ENCODE measurements around the gene TNFAIP3. TPM values are rescaled to one million over a fixed set of nuclear protein-coding genes. Genes with fewer than 3 reads are reported as not detected.

The TNFAIP3 gene
- total and polyA plus RNA-seq, 2 of the 8 experiments (the other 6 are each of a cell fraction or from before 2014, with no cell fraction given), result 1.6 to 2.0 TPM

- WGBS, 2 experiments (ENCODE audit: extremely low coverage in 1 of 2, insufficient coverage in 1 of 2, insufficient read length in 1 of 2, insufficient replicate concordance in 2 of 2, low coverage in 1 of 2, low lambda C conversion rate in 2 of 2, missing lambda C conversion rate in 1 of 2), result 95% methylated on average over 3 of the region's 3 CpGs; no CpG with 5 or more reads in 1 of the 2 experiments
- H2AFZ ChIP-seq (ENCODE audit: low read length), result no peak overlapping the region
- POLR2A ChIA-PET (ENCODE audit: partially characterized antibody), result no interaction called here
- TF ChIP-seq POLR2AphosphoS5 (IDR thresholded peaks at IDR 0.05; ENCODE audit: low read depth, low read length) (no peak), E2F6 (IDR thresholded peaks at IDR 0.05) (no peak), SP4 (IDR thresholded peaks at IDR 0.05; ENCODE audit: low read length) (no peak), SIX5 (IDR thresholded peaks at IDR 0.05; ENCODE audit: low read depth, low read length) (no peak)
Measured at GRCh38 chr6:137848672-137849071, 18.4 kb upstream of the TNFAIP3 start.

More at GRCh38 chr6:137848672-137849071, 18.4 kb upstream of the TNFAIP3 start:
- Histone ChIP-seq H3K18ac (ENCODE audit: extremely low read depth, low read length) (no peak overlapping the region), H3K23ac (ENCODE audit: insufficient read length) (no peak overlapping the region), H2BK5ac (ENCODE audit: low read depth, low read length) (no peak overlapping the region), H3K4me1 (replicated peaks in 1 of 4; ENCODE audit: control insufficient read depth in 3 of 4, insufficient read depth in 4 of 4, low read length in 3 of 4) (no peaks in the 10 kb centered on the region), H4K91ac (replicated peaks; ENCODE audit: insufficient read length, low read length) (no peak overlapping the region), H2BK12ac (ENCODE audit: low read depth, low read length) (no peak overlapping the region), H3K27ac (ENCODE audit: low read depth, low read length) (no peak overlapping the region), H2AK5ac (ENCODE audit: low read depth, low read length) (no peak overlapping the region), H3K79me1 (ENCODE audit: low read depth, low read length) (no peaks in the 10 kb centered on the region), H3K4me3 (ENCODE audit: extremely low read depth in 1 of 4, insufficient read depth in 2 of 4, low read depth in 3 of 4, low read length in 4 of 4) (no peak overlapping the region), H3K4ac (replicated peaks; ENCODE audit: insufficient read length, low read depth, low read length) (no peak overlapping the region), H3K9me3 (ENCODE audit: insufficient read depth in 2 of 2, low read depth in 1 of 2, low read length in 1 of 2) (no peaks in the 10 kb centered on the region), H4K8ac (ENCODE audit: extremely low read depth, insufficient read depth, low read length) (no peak overlapping the region), H3K36me3 (ENCODE audit: control insufficient read depth in 2 of 4, insufficient read depth in 4 of 4, low read length in 3 of 4) (no peaks in the 10 kb centered on the region), H2BK120ac (replicated peaks; ENCODE audit: low read depth, low read length) (no peak overlapping the region), H2BK15ac (ENCODE audit: low read length) (no peak overlapping the region), H3K9ac (replicated peaks in 1 of 4; ENCODE audit: extremely low read depth in 1 of 4, low read depth in 3 of 4, low read length in 3 of 4) (no peak overlapping the region), H4K5ac (ENCODE audit: insufficient read length, low read depth, low read length) (no peak overlapping the region), H3K4me2 (ENCODE audit: insufficient read depth in 1 of 2, low read depth in 2 of 2, low read length in 2 of 2) (no peak overlapping the region), H3K79me2 (ENCODE audit: control insufficient read depth in 1 of 2, insufficient read depth in 2 of 2, low read length in 2 of 2) (no peaks in the 10 kb centered on the region), H3K27me3 (replicated peaks in 1 of 4; ENCODE audit: control insufficient read depth in 3 of 4, extremely low read depth in 1 of 4, insufficient read depth in 3 of 4, low read length in 3 of 4) (no peaks in the 10 kb centered on the region), H3K23me2 (ENCODE audit: low read depth, low read length) (no peaks in the 10 kb centered on the region), H2BK20ac (ENCODE audit: low read length) (no peak overlapping the region), H3K14ac (ENCODE audit: insufficient read length) (no peak overlapping the region), H4K20me1 (replicated peaks in 1 of 2; ENCODE audit: control insufficient read depth in 1 of 2, insufficient read depth in 2 of 2, low read length in 2 of 2) (no peaks in the 10 kb centered on the region), H3K56ac (replicated peaks; ENCODE audit: insufficient read length, low read depth, low read length) (no peak overlapping the region)
- no peak for FAIRE-seq
- CTCF ChIA-PET (ENCODE audit: partially characterized antibody), result no interaction called here
- no peak for DNase-seq (ENCODE audit: low read depth in 1 of 2, low spot score in 2 of 2)
